ENCODE measurements around the gene EXOC4.

GRCh38 chr7:133950855-133951254 lies 698.0 kb downstream of the EXOC4 start:
- no peak for TF ChIP-seq CTCF (tag by site-specific recombination; IDR thresholded peaks at IDR 0.05)
- TF ChIP-seq TRIM28 (IDR thresholded peaks at IDR 0.05; ENCODE audit: borderline replicate concordance, low read length), result no peak
- no peak for TF ChIP-seq ZNF302 (tag by site-specific recombination; IDR thresholded peaks at IDR 0.05; ENCODE audit: low read depth)
- no peak for TF ChIP-seq KLF17 (tag by site-specific recombination; IDR thresholded peaks at IDR 0.05)
- no peak for TF ChIP-seq ZNF292 (tag by site-specific recombination; IDR thresholded peaks at IDR 0.05; ENCODE audit: borderline replicate concordance, low read depth)
- no peak for TF ChIP-seq ZNF18 (tag by site-specific recombination; IDR thresholded peaks at IDR 0.05)
- TF ChIP-seq ZNF24 (tag by site-specific recombination; IDR thresholded peaks at IDR 0.05), result no peak
- no peak for TF ChIP-seq ZNF501 (tag by site-specific recombination; IDR thresholded peaks at IDR 0.05)
